DOHH2 (cell line): ENCODE results near the gene ASB6.

Experiments used
- CTCF ChIP-seq: fragments of 200-600 bp; sonication (generic); IDR thresholded peaks from one replicate; pipeline ENCODE4 v1.5.1; 2014; ENCODE audit warnings: antibody characterized with exemption, mild to moderate bottlenecking, low read depth, low read length; ENCODE audit not compliant: poor library complexity, severe bottlenecking
- EZH2phosphoT487 ChIP-seq: fragments of 200-600 bp; sonication (generic); IDR thresholded peaks from 2 replicates; pipeline ENCODE4 v1.6.1; 2017; ENCODE audit warnings: borderline replicate concordance, mild to moderate bottlenecking, antibody characterized with exemption, low read length, moderate library complexity, mixed read lengths

GRCh38 chr9:129673602-129674001 lies 31.7 kb upstream of the ASB6 start:
- TF ChIP-seq CTCF (no peak), EZH2phosphoT487 (no peak)
